Measurements from ENCODE around the gene SYNGR2.

The SYNGR2 gene

GRCh38 chr17:78208486-78208885, 40.1 kb downstream of the SYNGR2 start:
- no peak for DNase-seq

DNA sequence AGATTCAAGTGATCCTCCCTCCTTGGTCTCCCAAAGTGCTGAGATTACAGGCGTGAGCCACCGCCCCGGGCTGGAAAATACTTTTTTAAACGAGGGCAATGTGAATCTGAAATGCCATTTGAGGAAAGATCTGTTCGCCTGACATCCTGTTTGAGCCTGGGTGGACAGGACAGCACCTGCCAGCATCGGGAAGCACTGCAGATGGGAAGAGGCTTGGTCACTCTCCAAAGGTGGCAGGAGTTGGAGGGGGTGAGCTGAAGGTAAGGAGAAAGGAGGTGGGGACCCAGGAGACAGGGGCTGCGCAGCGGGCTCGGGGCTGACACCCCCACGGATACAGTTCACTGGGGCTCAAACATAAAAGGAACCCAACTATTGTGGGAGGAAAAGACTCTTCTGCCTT, 41.7 kb downstream of the SYNGR2 start:
- no peak for DNase-seq

DNA sequence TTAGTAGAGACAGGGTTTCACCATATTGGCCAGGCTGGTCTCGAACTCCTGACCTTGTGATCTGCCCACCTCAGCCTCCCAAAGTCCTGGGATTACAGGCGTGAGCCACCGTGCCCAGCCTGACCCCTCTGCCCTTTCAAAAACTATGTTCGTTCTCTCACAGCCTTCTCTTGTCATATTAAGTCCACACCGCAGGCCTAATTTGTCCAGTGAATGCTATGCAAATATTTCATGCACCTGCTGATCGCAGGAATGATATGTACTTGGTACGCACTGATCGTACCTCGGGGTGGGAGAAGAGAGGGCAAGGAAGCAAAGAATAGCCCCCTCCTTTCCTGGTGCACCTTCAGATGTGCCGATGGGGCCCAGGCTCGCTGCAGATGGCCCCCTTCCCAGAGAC, 42.7 kb downstream of the SYNGR2 start:
- no peak for DNase-seq

GRCh38 chr17:78214016-78214705, 45.8 kb downstream of the SYNGR2 start, which contains the start of gene BIRC5:
TSS of gene BIRC5 (plus strand) at chr17:78214253. CDS start at chr17:78214317, 64 bp downstream.
- peak; percentile 55 for DNase-seq

DNA sequence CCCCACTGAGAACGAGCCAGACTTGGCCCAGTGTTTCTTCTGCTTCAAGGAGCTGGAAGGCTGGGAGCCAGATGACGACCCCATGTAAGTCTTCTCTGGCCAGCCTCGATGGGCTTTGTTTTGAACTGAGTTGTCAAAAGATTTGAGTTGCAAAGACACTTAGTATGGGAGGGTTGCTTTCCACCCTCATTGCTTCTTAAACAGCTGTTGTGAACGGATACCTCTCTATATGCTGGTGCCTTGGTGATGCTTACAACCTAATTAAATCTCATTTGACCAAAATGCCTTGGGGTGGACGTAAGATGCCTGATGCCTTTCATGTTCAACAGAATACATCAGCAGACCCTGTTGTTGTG, 46.3 kb downstream of the SYNGR2 start:
- DNase-seq: no peak

- no peak for DNase-seq
Measured at GRCh38 chr17:78219396-78220150, 51.2 kb downstream of the SYNGR2 start.
